Fibroblast of skin of right biceps (primary cell): ENCODE results near the gene CTBP1.

Experiments used
- DNase-seq: peaks from one replicate; pipeline ENCODE4 v3.0.0-alpha.2; 2013

The CTBP1 gene

DNA sequence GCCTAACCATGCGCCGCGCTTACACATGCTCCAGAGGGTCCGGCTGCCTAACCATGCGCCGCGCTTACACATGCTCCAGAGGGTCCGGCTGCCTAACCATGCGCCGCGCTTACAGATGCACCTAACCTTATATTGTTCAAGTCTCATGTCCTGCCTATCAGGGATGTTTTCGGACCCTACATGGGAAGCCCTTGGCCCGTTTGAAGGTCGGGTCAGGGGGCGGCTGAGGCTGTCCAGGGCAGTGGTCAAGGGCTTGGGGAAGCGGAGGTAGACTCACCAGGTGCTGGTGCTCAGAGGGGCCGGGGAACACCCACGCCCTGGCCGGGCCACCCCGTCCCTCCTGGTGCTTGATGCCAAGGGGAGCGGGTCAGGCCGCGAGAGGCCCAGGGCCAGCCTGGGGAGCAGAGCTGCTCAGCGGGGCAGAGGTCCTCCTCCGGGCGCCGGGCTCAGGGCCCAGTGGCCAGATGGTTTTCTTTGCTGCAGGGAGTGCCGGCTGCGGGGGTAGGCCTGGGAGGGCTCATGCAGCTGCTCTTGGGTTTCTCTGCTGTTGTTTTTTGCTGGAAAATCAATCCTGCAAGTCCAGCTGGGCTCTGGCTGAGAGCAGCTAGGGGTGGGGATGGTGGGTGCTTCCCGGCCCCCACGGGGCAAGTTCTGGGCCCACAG lies 41.2 kb downstream of the CTBP1 start:
- no peak for DNase-seq

GRCh38 chr4:1207157-1207470 lies 41.8 kb downstream of the CTBP1 start:
- DNase-seq, result no peak

- no peak for DNase-seq
These were observed 42.4 kb downstream of the CTBP1 start for GRCh38 chr4:1206299-1207156.

GRCh38 chr4:1205586-1206298 lies 43.2 kb downstream of the CTBP1 start:
- DNase-seq, result no peak

DNA sequence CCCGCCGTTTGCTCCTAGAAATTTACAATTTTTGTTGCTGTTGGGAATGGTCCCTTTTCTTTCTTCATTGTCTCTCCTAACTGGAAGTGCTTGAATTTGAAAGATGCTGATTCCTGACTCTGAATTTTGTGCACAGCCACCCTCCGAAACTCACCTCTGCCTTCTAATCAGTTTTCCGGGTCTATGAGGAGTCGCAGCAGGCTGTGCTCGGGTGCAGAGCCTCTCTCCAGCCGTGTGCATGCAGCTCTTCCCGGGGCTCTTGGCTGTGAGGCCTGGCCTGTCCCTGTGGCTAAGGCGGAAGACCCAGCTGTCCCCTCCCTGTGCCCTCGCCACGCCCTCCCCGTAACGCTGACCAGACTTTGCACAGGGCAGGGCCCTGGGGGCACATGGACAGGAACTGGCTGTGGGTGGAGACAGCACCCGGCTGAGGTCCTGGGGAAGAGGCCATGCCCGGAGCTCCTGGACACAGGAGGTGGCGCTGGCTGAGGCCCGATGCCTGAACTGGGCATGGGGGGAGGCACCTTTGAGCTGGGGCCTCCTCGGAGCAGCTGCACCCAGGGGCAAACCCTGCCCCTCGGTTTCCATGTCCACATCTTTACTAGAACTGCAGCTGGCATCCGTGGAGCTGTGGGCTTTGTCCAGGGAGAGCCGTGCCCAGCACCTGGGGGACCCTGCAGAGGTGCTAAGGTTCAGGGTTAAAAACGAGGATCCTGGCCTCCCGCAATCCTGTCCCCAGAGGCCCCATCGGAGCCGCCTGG lies 43.9 kb downstream of the CTBP1 start:
- no peak for DNase-seq

DNA sequence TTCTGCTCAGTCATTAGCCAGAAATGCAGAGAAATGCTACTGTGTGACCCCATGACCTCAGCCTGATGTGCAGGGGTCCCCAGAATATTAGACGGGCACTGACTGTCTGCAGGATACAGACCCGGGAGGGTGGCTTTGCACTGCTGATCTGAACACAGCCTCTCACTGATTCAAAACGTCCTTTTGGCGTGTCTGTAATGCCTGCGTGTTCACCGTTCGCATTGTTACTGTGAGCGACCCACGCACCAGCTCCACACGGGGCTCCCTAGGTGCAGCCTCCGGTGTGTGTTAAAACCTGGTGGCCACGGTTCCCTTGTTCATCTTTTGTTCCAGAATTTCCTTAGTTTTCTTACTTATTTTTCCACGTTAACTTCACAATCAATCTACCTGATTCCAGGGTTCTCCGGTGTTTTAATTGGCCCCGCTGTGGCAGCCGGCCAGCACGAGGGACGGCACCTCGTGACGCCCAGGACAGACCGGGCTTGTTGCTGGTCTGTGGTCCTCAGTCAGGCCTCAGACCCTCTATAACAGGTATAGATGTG lies 44.6 kb downstream of the CTBP1 start:
- no peak for DNase-seq

DNA sequence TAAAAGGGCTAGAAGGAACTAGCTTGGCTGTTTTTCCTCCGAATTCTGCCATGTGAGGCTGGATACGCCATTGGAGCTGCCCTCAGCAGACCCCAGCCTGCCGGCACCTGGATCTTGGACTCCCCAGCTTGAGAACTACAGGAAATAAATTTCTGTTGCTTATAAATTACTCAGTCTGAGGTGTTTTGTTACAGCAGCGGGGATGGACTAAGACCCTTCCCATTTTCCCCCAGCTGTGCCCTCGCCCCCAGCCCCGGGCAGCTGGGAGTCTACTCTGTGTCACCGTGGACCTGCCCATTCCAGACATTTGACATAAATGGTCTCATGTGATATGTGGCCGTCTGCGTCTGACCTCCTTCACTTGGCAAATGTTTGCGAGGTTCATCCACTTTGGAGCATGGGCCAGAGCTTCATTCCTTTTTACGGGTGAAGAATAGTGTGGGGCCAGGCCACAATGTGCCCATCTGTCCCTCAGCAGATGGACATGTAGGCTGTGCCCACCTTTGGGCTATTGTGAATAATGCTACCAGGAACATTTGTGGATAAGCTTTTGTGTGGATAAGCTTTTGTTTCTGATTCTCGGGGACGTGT lies 45.8 kb downstream of the CTBP1 start:
- DNase-seq, result no peak

- no peak for DNase-seq
These were observed 46.4 kb downstream of the CTBP1 start for GRCh38 chr4:1202526-1203011.

- DNase-seq, result peak; percentile 88
These were observed 46.9 kb downstream of the CTBP1 start for GRCh38 chr4:1201851-1202525.

GRCh38 chr4:1200425-1201035 lies 48.4 kb downstream of the CTBP1 start:
- DNase-seq, result peak; percentile 90

DNA sequence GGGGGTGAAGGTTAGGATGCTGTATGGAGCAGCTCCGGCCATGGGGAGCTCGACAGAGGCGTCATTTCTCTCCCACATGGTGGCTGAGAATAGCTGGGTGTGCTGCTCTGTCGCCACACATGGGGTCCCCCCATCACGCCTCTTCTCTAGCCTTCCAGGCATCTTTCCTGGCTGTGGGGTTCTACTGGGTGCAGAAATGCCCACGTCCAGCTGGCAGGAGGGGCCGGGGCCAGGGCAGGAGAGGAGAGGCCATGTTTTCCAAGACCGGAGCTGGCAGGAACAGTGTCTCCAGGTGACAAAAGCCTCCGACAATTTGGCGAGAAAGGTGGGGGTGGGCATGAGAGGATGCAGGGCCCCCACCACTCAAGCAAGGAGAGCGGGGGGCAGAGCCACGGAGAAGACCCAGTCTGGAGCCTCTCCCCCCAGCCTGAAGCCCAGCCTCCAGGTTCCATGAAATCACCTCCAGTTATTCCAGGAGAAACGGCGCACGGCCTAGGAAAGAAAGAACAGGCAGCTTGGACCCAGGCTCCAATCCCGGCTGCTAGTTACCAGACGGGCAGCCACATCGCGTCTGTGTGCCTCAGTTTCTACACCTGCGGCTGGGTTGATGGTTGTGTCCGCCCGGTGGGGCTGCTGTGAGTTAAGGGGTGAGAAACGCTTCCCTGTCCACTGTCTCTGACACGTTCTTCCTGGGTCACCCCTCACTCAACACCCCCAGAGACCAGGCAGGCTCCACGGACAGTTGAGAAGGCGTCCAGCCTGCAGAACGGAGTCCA lies 49.2 kb downstream of the CTBP1 start:
- no peak for DNase-seq

DNA sequence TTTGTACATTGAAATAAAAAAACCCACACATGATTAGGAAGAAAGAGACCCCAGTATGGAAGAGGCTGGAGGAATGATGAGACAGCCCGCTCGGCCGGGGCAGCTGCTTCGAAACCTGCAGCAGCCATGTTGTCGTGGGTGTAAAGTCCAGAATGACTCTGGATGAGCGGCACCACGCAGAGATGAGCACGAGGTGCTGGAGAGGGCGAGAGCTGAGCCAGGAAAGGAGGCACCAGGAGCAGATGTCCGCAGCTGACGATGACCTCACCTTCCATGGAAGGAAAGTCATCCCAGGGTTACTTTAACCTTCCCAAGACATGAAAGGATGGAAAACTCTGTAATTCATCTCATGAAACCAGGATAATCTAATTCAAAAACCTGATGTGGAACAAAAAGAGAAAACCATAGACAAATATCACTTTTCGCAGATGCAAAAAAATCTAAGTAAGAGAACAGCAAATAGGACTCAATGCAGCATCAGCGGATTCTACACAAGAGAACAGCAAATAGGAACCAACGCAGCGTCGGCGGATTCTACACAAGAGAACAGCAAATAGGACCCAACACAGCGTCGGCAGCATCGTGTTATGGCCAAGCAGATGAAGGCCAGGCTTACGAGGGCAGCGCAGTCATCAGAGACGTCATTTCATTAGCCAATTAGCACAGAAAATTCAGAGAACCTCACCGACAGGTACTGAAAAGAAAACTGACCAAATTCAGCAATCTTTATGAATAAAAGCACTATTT lies 50.7 kb downstream of the CTBP1 start:
- DNase-seq, result no peak

DNA sequence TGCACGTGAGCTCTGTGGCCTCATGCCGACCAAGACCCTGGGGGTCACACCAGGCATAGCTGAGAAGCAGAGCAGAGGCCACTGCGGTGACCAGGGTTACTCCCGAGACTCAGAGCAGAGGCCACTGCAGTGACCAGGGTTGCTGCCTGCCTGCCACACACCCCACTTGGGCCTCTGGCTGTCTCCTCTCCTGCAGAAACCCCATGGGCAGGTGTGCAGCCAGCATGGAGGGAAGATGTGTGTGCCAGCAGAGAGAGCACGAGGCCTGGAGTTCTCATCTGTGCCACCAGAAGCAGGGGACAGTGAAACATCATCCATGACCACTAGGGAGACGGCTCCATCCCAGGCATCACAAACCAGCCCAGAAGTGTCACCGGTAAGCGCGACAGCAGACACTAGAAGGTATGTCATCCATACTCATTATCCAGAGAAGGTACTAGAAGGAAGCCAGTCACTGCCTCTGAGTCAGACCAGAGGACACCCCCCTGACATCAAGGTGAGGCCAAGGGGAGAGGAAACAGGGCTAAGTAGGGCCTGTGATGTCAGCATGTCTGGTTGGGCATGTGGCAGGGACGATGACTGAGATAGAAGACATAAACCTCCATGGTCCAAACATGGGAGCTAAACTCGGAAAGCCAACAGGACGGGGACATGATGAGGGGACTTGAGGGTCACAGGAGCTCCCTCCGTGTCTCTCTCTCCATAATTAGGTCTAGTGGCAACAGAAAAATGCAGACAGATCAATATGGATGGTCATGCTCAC lies 52.3 kb downstream of the CTBP1 start:
- no peak for DNase-seq

GRCh38 chr4:1195891-1196401 lies 53.0 kb downstream of the CTBP1 start:
- no peak for DNase-seq

- no peak for DNase-seq
These were observed 53.7 kb downstream of the CTBP1 start for GRCh38 chr4:1195109-1195671.

DNA sequence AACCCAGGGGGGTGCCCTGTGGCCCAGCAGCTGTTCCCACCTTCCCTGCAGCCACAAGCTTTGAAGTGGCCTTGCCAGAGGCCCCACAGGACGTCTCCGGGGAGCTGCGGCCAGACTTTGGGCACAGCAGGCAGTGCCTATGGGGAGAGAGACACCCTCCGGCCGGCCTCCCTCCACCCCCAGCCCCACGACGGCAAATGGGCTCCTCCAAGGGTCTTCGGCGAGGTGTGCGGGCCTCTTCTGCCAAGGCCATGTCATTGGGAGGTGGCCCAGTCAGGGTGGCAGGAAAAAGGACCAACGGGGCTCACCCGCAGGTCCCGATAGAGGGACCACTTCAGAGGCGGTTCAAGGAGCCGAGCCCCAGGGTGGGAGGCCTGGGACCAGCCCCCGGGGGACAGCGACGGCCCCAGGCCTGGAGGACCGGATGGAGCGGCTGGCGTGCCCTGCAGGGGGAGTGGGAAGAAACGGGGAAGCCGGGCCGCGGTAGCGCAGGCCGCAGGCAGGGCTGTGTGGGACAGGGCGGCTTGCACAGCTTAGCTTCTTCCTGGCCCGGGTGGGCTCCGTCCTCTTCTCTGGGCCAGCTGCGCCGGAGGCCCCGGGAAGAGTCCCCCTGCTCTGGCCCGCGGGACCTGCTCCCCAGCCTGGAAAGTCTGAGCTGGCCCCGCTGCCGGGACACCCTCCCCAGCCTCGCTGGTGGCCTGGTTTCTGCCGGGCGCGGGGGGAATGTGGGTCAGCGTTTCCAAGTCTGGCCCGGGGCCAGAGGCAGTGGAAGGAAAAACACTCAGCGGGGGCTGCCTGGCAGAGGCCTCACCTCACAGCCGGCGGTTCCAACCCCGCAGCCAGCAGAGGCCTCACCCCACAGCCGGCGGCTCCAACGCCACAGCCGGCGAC lies 54.7 kb downstream of the CTBP1 start:
- no peak for DNase-seq
